G401.6 (cell line): ENCODE data around the gene HCRT.

Experiments used
- FAIRE-seq: peaks from 2 replicates; lab custom pipeline; 2012; peaks lifted over from hg19 to GRCh38; lab: Jason Lieb, UNC

Gene HCRT

GRCh38 chr17:42138749-42139492 lies 46.3 kb downstream of the HCRT start:
- no peak for FAIRE-seq

GRCh38 chr17:42136654-42137051 lies 48.6 kb downstream of the HCRT start:
- FAIRE-seq: no peak

DNA sequence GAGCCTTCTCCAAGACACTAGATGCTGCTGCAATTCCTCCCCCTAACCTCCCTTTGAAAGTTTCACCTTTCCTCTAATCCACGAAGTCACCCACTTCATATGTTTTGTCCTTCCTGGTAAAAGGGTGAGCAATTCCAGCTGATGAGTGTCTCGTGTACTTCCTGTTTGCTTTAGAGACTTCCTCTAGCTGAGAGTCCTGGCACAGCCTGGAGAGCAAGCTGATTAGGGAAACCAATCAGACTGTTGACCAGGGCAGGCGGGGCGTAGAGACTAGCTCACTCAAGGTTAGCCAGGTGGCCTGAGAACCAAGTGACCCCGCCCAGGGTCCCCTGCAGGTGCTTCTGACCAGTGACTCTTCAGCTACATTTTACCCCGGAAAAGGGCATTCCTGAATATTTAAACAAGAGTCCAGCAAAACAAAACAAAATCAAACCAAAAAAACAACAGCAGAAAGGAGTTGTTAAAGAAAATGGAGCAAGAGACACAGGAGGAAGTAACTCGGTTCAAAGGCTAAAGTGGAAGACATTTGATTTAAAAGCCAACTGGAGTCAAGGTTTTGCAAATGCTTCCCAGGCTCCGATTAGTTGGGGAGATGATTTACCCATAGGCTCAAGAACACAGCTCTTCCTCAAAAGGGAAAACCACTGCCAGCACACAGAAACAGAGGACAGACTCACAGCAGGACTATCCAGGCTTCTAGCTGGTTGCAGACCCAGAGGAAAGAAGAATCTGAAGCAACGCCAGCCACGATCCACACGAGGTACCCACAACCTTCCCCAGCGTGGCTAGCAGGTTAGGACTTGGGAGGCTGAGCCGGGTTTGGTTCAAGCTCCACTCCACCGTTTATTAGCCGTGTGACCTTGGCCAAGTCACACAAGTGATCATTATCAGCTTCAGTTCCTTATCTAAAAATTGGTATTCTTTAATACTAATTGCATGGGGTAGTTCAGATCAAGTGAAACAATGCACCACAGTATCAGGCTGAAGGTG lies 49.3 kb downstream of the HCRT start:
- no peak for FAIRE-seq

DNA sequence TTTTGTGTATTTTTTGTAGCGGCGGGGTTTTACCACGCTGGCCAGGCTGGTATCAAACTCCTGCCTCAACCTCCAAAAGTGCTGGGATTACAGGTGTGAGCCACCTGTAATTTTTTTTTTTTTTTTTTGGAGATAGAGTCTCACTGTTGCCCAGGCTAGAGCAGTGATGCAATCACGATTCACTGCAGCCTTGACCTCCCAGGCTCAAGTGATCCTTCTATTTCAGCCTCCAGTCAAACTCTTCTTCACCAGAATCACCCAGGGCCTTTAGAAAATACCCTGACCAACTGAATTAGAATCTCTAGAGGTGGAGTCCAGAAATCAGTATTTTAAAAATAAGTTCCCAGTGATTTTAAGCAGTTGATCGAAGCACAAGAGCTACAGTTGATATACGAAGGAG lies 50.1 kb downstream of the HCRT start:
- no peak for FAIRE-seq
